LNCaP clone FGC (cell line): ENCODE measurements around the gene CTRB2.

ENCODE experiments used
- DNase-seq: peaks from one replicate; pipeline ENCODE4 v3.0.0-alpha.2; 2011; ENCODE audit warnings: low read depth
- H3K4me3 ChIP-seq: 2 replicates; pipeline ENCODE4 v1.5.1; 2011; ENCODE audit warnings: mild to moderate bottlenecking, low read depth, low read length, control low read depth
- CTCF ChIP-seq: IDR thresholded peaks from 2 replicates; pipeline ENCODE4 v1.5.1; 2012; ENCODE audit warnings: mild to moderate bottlenecking; ENCODE audit not compliant: control insufficient read depth, insufficient read depth; ENCODE audit errors: extremely low read depth

Gene CTRB2

GRCh38 chr16:75203667-75204409 is 3.1 kb downstream of the CTRB2 start:
- no peak for DNase-seq
- H3K4me3 ChIP-seq = no peak overlapping the region
- TF ChIP-seq CTCF = no peak

GRCh38 chr16:75203096-75203495 is 3.9 kb downstream of the CTRB2 start:
- no peak for TF ChIP-seq CTCF
- no peak overlapping the region for H3K4me3 ChIP-seq
- DNase-seq = no peak

GRCh38 chr16:75202069-75202590 is 4.8 kb downstream of the CTRB2 start:
- no peak for TF ChIP-seq CTCF
- no peak overlapping the region for H3K4me3 ChIP-seq
- DNase-seq = no peak

- H3K4me3 ChIP-seq = no peak overlapping the region
- no peak for DNase-seq
- no peak for TF ChIP-seq CTCF
These were observed 8.8 kb downstream of the CTRB2 start for GRCh38 chr16:75198135-75198600.

- no peak overlapping the region for H3K4me3 ChIP-seq
- DNase-seq = no peak
- no peak for TF ChIP-seq CTCF
These were observed 9.3 kb downstream of the CTRB2 start for GRCh38 chr16:75197522-75198134.

GRCh38 chr16:75196836-75197235 is 10.1 kb downstream of the CTRB2 start:
- no peak for TF ChIP-seq CTCF
- H3K4me3 ChIP-seq = no peak overlapping the region
- no peak for DNase-seq
